Measurements from ENCODE around the gene ERLIN1.

Gene ERLIN1
- 13.1 to 22.5 (median 15.7) reads per million in 4 experiments for total RNA-seq

GRCh38 chr10:100185364-100186252 lies at the start of gene ERLIN1:
TSS of gene ERLIN1 (minus strand) at chr10:100186029. CDS start at chr10:100185626, 403 bp downstream.
- DNase-seq: peak; percentile 81

GRCh38 chr10:100232101-100232500 lies 46.3 kb upstream of the ERLIN1 start:
- no peak for DNase-seq

GRCh38 chr10:100229819-100230422 lies 44.1 kb upstream of the ERLIN1 start:
- no peak for DNase-seq

GRCh38 chr10:100223879-100224278 lies 38.0 kb upstream of the ERLIN1 start:
- DNase-seq: no peak

GRCh38 chr10:100222529-100222928 lies 36.7 kb upstream of the ERLIN1 start:
- no peak for DNase-seq

GRCh38 chr10:100216006-100216405 lies 30.2 kb upstream of the ERLIN1 start:
- DNase-seq: no peak

- DNase-seq: no peak
Measured at GRCh38 chr10:100209303-100209702, 23.5 kb upstream of the ERLIN1 start.

- no peak for DNase-seq
Measured at GRCh38 chr10:100208276-100208675, 22.4 kb upstream of the ERLIN1 start.

GRCh38 chr10:100204370-100204769 lies 18.5 kb upstream of the ERLIN1 start:
- no peak for DNase-seq

GRCh38 chr10:100201549-100201948 lies 15.7 kb upstream of the ERLIN1 start:
- no peak for DNase-seq

GRCh38 chr10:100194711-100195110 lies 8.9 kb upstream of the ERLIN1 start:
- DNase-seq: no peak

- DNase-seq: no peak
Measured at GRCh38 chr10:100192350-100192749, 6.5 kb upstream of the ERLIN1 start.

- no peak for DNase-seq
Measured at GRCh38 chr10:100186253-100187212, 704 bp upstream of the ERLIN1 start.

GRCh38 chr10:100184840-100185239 lies 989 bp downstream of the ERLIN1 start:
- no peak for DNase-seq

- DNase-seq: no peak
Measured at GRCh38 chr10:100184426-100184825, 1.4 kb downstream of the ERLIN1 start.

GRCh38 chr10:100183481-100183880 lies 2.3 kb downstream of the ERLIN1 start:
- DNase-seq: no peak

GRCh38 chr10:100182908-100183307 lies 2.9 kb downstream of the ERLIN1 start:
- DNase-seq: no peak

- DNase-seq: no peak
Measured at GRCh38 chr10:100182281-100182680, 3.5 kb downstream of the ERLIN1 start.

GRCh38 chr10:100175875-100176274 lies 10.0 kb downstream of the ERLIN1 start:
- no peak for DNase-seq

- no peak for DNase-seq
Measured at GRCh38 chr10:100174699-100175677, 10.8 kb downstream of the ERLIN1 start.

- no peak for DNase-seq
Measured at GRCh38 chr10:100173035-100173434, 12.8 kb downstream of the ERLIN1 start.

- DNase-seq: no peak
Measured at GRCh38 chr10:100172349-100172748, 13.5 kb downstream of the ERLIN1 start.

Data from effector CD8-positive, alpha-beta T cell (primary cell).